Activated CD4-positive, alpha-beta T cell treated with anti-CD3 and anti-CD28 coated beads for 36 hours (primary cell): ENCODE results near the gene INPP5A. TPM values are rescaled to one million over a fixed set of nuclear protein-coding genes. Genes with fewer than 3 reads are reported as not detected.

Source experiments
- ATAC-seq: fragments of 200-7000 bp; cut with Tn5 transposase; one replicate; pipeline ENCODE4 v1.10.0; 2021; ENCODE audit warnings: mild to moderate bottlenecking, moderate library complexity
- CTCF ChIA-PET: fragments of 350-600 bp; sonication (Branson Sonifier 250); formaldehyde crosslinking; loops from one replicate; lab custom pipeline; 2021; ENCODE audit warnings: antibody characterized with exemption; lab: Charles Lee
- POLR2A ChIA-PET: fragments of 350-600 bp; sonication (Branson Sonifier 250); formaldehyde crosslinking; loops from one replicate; lab custom pipeline; 2021; ENCODE audit warnings: antibody characterized with exemption, inconsistent platforms; lab: Charles Lee
- DNase-seq: peaks from one replicate; pipeline ENCODE4 v3.0.0-alpha.2; 2020
- H3K27ac Mint-ChIP-seq: one replicate; pipeline ENCODE4 v1.8.0; 2021; ENCODE audit warnings: mixed read lengths
- H3K27me3 Mint-ChIP-seq: one replicate; pipeline ENCODE4 v1.8.0; 2021; ENCODE audit warnings: mixed read lengths
- H3K36me3 Mint-ChIP-seq: one replicate; pipeline ENCODE4 v1.8.0; 2021; ENCODE audit warnings: low read depth, mixed read lengths
- H3K4me1 Mint-ChIP-seq: one replicate; pipeline ENCODE4 v1.8.0; 2021; ENCODE audit warnings: mixed read lengths
- H3K4me3 Mint-ChIP-seq: one replicate; pipeline ENCODE4 v1.8.0; 2021; ENCODE audit warnings: mild to moderate bottlenecking, moderate library complexity, mixed read lengths
- H3K9me3 Mint-ChIP-seq: one replicate; pipeline ENCODE4 v1.8.0; 2021; ENCODE audit warnings: low read depth, mixed read lengths
- intact Hi-C, 2 experiments: fragments of 100-400 bp; cut with DNase I in 1 of 2; cut with micrococcal nuclease in 1 of 2; formaldehyde crosslinking; loops; one replicate each; pipeline versions ENCODE4 v1.14.2 to v1.15.1; 2022 to 2024; cut with DNase I, micrococcal nuclease
- total RNA-seq, 2 experiments: library from RNA; stranded (reverse); gene quantifications; one replicate each; pipeline ENCODE4 v1.2.3, GENCODE V29; 2021

The INPP5A gene
- total RNA-seq, 2 experiments from 2014 or later: 8.1 to 9.3 TPM

DNA sequence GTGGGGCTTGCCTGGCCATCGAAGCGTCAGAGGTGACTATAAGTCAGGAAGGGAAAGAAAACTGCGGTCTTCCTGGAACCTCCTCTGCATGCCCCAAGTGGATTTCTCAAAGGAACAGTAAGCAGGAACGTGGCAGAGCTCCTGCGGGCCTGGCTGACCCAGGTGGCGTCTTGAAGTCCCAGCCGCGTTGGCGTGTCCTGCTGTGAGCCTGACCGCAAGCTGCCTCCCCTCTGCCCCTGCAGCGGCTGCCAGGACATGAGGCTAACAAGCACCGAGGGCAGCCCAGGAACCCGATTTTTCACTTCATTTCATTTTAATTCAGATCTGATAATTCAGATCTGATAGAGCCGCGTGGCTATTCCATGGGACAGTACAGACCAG, 193.0 kb downstream of the INPP5A start:
- intact Hi-C loops: no loop called here
- no peak overlapping the region for H3K4me3 Mint-ChIP-seq
- ChIA-PET CTCF (no interaction called here), POLR2A (no interaction called here)
- no peaks in the 10 kb centered on the region for H3K27me3 Mint-ChIP-seq
- H3K9me3 Mint-ChIP-seq: no peaks in the 10 kb centered on the region
- H3K27ac Mint-ChIP-seq: no peak overlapping the region
- ATAC-seq: no peak
- DNase-seq: no peak
- H3K4me1 Mint-ChIP-seq: no peaks in the 10 kb centered on the region
- peaks cover 13% of the 10 kb centered on the region for H3K36me3 Mint-ChIP-seq

DNA sequence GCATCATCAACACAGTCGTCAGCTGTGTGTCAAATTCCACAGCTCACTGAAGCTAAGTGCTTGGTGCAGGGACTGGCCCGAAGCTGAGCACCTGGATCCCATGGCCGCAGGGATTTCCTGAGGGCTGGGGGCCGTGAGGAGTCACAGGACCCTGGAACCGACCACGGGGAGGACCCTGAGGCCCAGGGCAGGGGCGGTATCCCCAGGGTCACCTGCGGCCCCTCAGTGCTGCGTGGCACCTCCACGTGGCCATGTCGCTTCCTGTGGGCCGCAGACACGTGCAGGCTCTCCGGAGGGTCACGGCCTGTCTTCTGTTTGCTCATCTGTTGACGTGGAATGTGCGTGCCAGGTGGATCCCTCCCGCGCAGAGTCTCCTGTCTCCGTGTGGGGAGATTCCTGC, 194.9 kb downstream of the INPP5A start:
- ChIA-PET CTCF (no interaction called here), POLR2A (no interaction called here)
- H3K4me3 Mint-ChIP-seq: no peak overlapping the region
- intact Hi-C loops: no loop called here
- H3K36me3 Mint-ChIP-seq: peaks cover 3% of the 10 kb centered on the region
- no peak overlapping the region for H3K27ac Mint-ChIP-seq
- no peaks in the 10 kb centered on the region for H3K9me3 Mint-ChIP-seq
- no peaks in the 10 kb centered on the region for H3K27me3 Mint-ChIP-seq
- H3K4me1 Mint-ChIP-seq: no peaks in the 10 kb centered on the region
- ATAC-seq: no peak
- DNase-seq: no peak

DNA sequence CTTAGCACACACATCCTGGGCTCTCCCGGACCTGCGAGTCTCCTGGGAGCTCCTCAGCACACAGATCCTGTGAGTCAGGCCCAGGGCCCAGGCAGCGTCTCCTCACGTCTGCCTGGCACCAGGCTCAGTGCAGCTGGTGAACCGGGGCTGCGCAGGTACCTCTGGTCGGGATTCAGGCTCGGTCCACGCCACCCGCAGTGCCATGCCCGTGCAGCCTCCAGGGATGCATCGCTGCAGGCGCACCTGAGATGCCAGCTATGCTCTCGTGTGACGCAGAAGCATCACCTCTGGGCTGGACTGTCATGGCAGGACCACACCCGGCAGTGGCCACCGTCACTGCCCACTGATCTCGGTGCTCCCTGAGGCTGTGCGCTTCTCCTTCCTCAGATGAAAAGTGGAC, 196.3 kb downstream of the INPP5A start:
- no peak overlapping the region for H3K27ac Mint-ChIP-seq

DNA sequence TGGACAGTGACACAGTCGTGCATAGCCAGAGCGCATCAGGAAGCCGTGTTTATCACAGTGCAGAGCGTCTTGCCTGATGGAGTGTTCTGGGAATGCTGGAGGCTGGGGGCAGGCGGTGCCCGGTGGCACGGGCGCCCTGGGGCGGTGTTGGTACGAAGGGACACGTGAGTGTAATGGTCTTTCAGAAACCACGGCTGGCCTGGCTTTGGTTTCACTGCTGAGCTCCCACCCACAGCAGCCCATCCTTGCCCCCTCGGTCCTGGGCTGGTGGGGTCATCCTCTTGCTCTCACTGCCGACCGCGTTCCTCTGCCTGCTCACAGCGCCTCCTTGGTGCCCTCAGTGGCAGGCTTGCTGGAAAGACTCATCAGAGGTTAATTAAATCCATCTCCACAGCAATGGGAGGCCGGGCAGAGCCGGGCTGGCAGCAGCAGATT, 197.8 kb downstream of the INPP5A start:
- ATAC-seq (no peak), DNase-seq (no peak)
- ChIA-PET CTCF (no interaction called here), POLR2A (no interaction called here)
- Mint-ChIP-seq H3K9me3 (no peaks in the 10 kb centered on the region), H3K36me3 (no peaks in the 10 kb centered on the region), H3K27ac (no peak overlapping the region), H3K4me1 (no peaks in the 10 kb centered on the region), H3K4me3 (no peak overlapping the region), H3K27me3 (no peaks in the 10 kb centered on the region)
- intact Hi-C loops: no loop called here

More for the DNA sequence above, 196.3 kb downstream of the INPP5A start:
- ATAC-seq: no peak
- H3K4me1 Mint-ChIP-seq: no peaks in the 10 kb centered on the region
- intact Hi-C loops: no loop called here
- no peak overlapping the region for H3K4me3 Mint-ChIP-seq
- DNase-seq: no peak
- no peaks in the 10 kb centered on the region for H3K27me3 Mint-ChIP-seq
- no peaks in the 10 kb centered on the region for H3K9me3 Mint-ChIP-seq
- no peaks in the 10 kb centered on the region for H3K36me3 Mint-ChIP-seq
- POLR2A ChIA-PET: no interaction called here
- CTCF ChIA-PET: interaction anchor here (0.6 kb wide), 1 partner anchor 15 kb away, joined by 3 read pairs; no protein-coding TSS in a partner anchor

DNA sequence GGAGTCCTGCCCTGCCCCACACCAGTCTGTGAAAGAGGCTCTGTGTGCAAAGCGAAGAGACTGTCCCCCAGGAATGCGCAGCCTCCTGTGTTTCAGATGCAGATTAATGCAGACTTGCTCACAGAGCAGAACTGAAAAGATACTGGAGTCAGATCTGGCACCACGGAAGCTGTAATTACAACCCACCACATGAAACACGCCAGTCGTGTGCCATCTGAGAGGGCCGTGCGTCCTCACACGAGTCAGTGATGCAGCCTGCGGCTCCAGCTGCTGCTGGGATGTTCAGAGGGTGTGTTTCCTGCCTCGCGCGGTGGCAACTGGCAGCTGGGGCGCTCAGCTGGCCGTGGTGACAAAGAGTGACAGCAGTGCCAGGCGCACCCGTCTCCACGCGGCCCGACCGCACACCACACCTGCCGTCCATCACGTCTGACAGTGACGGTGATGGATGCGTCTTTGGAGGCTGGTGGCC, 198.4 kb downstream of the INPP5A start:
- H3K27me3 Mint-ChIP-seq: no peaks in the 10 kb centered on the region
- ChIA-PET POLR2A (no interaction called here), CTCF (no interaction called here)
- ATAC-seq (no peak), DNase-seq (no peak)
- intact Hi-C loops: no loop called here
- H3K4me1 Mint-ChIP-seq: no peaks in the 10 kb centered on the region
- H3K4me3 Mint-ChIP-seq: no peak overlapping the region
- H3K36me3 Mint-ChIP-seq: no peaks in the 10 kb centered on the region
- no peaks in the 10 kb centered on the region for H3K9me3 Mint-ChIP-seq
- H3K27ac Mint-ChIP-seq: no peak overlapping the region

DNA sequence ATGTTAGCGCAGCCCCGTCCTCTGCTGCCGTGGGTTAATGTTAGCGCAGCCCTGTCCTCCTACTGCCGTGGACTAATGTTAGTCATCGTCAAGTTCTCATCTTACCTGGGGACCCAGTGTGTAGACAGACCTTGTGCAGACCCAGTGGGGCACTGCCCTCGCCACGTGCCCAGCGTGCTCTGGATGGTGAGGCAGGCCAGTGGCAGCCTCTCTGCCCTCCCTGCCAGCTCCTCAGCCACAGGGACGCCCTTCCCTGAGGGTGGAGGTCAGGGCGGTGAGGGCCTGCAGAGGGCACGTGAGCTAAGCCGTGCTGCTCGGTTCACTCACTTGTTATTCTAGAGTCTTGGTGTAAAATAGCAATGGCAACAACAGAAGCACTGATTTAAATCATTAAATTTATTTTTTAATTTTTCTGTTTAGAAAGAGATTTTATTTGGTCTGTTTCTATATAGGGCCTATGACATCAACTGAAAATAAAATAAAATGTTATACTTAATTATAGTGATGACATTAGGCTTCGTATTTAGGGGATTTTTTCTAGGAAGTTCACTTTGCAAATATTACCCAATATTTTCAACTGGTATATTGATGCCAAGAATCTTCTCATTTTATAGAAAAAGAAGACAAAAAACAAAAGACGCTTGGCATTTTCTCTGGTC, 199.9 kb downstream of the INPP5A start:
- Mint-ChIP-seq H3K27ac (no peak overlapping the region), H3K4me1 (no peaks in the 10 kb centered on the region)

DNA sequence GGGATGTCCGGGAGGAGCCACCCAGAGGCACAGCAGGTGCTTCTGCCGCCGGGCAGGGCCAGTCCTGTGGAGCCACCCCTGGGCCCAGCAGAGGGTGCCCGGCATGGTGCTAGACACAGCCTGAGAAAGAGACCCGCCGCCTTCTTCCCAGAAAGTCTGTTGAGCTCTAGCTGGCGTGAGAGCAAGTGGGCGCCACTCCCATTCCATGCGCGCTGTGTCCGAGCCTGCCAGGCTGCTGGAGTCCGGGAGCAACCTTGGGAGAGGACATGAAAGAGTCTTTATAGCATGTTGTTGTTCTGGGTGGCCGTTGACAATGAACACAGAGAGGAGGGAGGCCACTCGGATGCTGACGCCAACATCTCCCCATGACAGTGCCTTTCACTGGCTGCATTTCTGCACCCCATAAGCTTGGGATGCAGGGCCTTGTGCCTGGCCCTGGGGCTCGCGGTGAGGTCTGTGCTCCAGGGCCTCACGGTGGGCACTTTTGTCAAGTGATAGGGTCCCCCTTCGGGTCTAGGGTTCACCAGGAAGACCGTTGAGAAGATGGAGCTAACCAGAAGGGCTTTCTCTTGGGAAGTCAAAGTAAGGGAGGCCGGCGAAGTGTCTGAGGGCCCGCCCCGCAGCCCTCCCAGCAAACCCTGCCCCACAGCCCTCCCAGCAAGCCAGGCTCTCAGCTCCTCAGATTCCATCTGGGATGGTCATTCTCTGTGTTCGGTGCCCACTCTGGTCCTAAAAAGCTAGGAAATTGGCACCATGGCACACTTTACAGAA, 201.1 kb downstream of the INPP5A start:
- Mint-ChIP-seq H3K4me1 (no peaks in the 10 kb centered on the region), H3K4me3 (no peak overlapping the region), H3K36me3 (no peaks in the 10 kb centered on the region), H3K9me3 (no peaks in the 10 kb centered on the region), H3K27me3 (no peaks in the 10 kb centered on the region), H3K27ac (no peak overlapping the region)
- POLR2A ChIA-PET: no interaction called here
- CTCF ChIA-PET: no interaction called here
- intact Hi-C loops: no loop called here
- no peak for ATAC-seq
- no peak for DNase-seq

More for the DNA sequence above, 199.9 kb downstream of the INPP5A start:
- no peak for DNase-seq
- CTCF ChIA-PET: interaction anchor here (0.5 kb wide), 1 partner anchor 10 kb away, joined by 3 read pairs; no protein-coding TSS in a partner anchor
- no peaks in the 10 kb centered on the region for H3K36me3 Mint-ChIP-seq
- H3K4me3 Mint-ChIP-seq: no peak overlapping the region
- intact Hi-C loops: no loop called here
- ATAC-seq: no peak
- no peaks in the 10 kb centered on the region for H3K9me3 Mint-ChIP-seq
- no peaks in the 10 kb centered on the region for H3K27me3 Mint-ChIP-seq
- POLR2A ChIA-PET: no interaction called here

DNA sequence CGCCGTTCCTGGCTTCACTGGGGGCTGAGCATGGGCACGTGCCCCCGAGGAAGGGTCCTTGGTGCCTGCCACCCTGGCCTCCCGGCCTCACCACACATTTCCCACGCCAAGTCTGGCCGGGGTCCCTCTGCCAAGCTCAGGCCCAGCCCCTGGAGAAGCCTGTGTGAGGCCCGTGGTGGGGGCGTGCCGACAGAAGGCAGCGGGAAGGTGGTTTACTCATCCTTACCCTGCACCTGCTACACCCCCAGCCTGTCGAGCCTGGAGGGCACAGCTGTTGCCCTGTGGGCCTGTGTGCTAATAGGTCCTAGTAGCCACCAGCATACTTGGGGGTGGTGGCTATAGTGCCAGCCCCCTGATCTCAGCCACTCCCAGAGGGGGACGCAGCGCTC, 201.6 kb downstream of the INPP5A start:
- intact Hi-C loops: no loop called here
- H3K27me3 Mint-ChIP-seq: no peaks in the 10 kb centered on the region
- H3K9me3 Mint-ChIP-seq: no peaks in the 10 kb centered on the region
- DNase-seq (no peak), ATAC-seq (no peak)
- POLR2A ChIA-PET: no interaction called here
- CTCF ChIA-PET: no interaction called here
- H3K4me3 Mint-ChIP-seq: no peak overlapping the region
- no peaks in the 10 kb centered on the region for H3K4me1 Mint-ChIP-seq
- no peaks in the 10 kb centered on the region for H3K36me3 Mint-ChIP-seq
- no peak overlapping the region for H3K27ac Mint-ChIP-seq

DNA sequence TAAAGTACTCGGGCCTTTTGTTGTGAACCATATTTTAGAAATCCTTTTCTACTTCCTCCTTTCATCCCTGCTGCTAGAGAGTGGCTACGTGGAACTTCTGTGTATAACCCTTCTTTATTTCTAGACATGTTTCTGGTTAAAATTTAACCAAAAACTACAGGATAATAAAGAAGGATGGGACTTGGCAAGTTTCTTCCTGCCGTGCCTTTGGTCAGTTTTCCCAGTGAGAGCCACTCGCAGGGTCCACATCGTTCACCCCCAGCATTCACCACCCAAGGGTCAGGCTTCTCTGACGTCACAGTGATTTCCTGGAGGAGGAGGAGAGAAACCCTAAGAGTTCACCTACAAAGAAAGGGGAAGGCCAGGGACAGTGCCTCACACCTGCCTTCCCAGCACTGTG, 203.0 kb downstream of the INPP5A start:
- no peaks in the 10 kb centered on the region for H3K9me3 Mint-ChIP-seq
- H3K36me3 Mint-ChIP-seq: no peaks in the 10 kb centered on the region
- no peak overlapping the region for H3K27ac Mint-ChIP-seq
- no peak for ATAC-seq
- POLR2A ChIA-PET: no interaction called here
- H3K27me3 Mint-ChIP-seq: no peaks in the 10 kb centered on the region
- H3K4me3 Mint-ChIP-seq: no peak overlapping the region
- intact Hi-C loops: no loop called here
- no peak for DNase-seq
- H3K4me1 Mint-ChIP-seq: no peaks in the 10 kb centered on the region
- CTCF ChIA-PET: no interaction called here

DNA sequence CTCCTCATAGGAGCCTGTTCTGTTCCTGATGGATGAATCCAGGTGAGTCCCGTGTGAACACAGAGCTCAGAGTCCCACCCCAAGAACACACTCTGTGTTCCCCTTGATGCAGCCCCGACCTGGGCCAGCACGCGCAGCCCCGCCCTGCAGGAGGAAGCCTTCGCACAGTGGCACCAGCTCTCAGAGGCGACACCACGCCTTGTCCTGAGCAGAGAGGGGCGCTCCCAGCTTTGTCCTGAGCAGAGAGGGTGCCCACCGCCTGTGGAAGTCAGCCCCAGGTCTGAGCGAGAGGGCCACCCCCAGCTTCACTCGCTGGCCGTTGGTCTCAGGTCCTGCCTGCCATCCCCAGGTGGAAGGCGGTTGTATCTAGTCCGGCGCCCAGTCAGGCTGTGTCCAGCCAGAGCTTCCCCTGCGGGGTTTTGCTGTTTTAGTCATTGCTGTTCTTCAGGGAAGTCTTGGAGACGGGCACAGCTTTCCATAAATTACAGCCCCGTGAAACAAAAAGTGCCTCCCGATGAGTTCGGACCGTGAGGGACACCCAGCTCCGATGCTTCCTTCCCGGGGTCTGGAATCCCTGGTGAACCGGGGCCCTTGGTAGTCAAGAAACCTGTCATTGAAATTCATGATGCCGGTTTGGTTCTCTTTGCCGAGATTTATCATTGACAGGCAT, 204.7 kb downstream of the INPP5A start:
- POLR2A ChIA-PET: no interaction called here
- CTCF ChIA-PET: no interaction called here
- intact Hi-C loops: no loop called here
- DNase-seq: no peak
- H3K27ac Mint-ChIP-seq: no peak overlapping the region
- no peaks in the 10 kb centered on the region for H3K9me3 Mint-ChIP-seq
- H3K27me3 Mint-ChIP-seq: no peaks in the 10 kb centered on the region
- no peaks in the 10 kb centered on the region for H3K4me1 Mint-ChIP-seq
- ATAC-seq: no peak
- no peak overlapping the region for H3K4me3 Mint-ChIP-seq
- no peaks in the 10 kb centered on the region for H3K36me3 Mint-ChIP-seq

DNA sequence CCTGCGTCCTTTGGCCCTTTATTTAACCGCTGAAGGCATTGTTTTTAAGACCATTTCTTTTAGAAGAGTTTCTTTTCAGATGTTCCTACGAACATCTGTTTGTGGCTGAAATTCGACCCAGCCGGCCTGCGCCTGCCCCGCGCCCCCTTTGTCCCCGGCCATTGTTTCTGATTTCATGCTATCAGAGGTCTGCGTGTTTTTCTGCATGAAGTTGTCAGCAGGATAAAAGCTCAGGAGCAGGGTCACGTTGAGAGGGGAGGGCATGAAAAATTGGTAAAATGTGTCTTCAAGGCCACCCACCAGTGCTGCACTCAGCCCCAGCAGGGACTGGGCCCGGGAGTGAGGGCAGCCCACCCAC, 205.2 kb downstream of the INPP5A start:
- ATAC-seq (no peak), DNase-seq (no peak)
- Mint-ChIP-seq H3K4me3 (no peak overlapping the region), H3K9me3 (no peaks in the 10 kb centered on the region), H3K27ac (no peak overlapping the region), H3K4me1 (no peaks in the 10 kb centered on the region), H3K36me3 (no peaks in the 10 kb centered on the region), H3K27me3 (no peaks in the 10 kb centered on the region)
- intact Hi-C loops: no loop called here
- CTCF ChIA-PET: no interaction called here
- POLR2A ChIA-PET: no interaction called here
